HEK293 (cell line): ENCODE results near the gene CCDC175.

Source experiments
- CTCF ChIA-PET: fragments of 350-600 bp; formaldehyde crosslinking; extraction: SDS; loops from one replicate; lab custom pipeline; 2021; ENCODE audit warnings: antibody characterized with exemption; lab: Yijun Ruan, JAX
- POLR2A ChIA-PET: fragments of 300-600 bp; formaldehyde crosslinking; extraction: SDS; loops from one replicate; lab custom pipeline; 2020; ENCODE audit warnings: antibody characterized with exemption, inconsistent platforms; lab: Yijun Ruan, JAX
- H3K27ac ChIP-seq: fragments of 200-500 bp; sonication (Bioruptor generic); 2 replicates; pipeline ENCODE4 v1.5.1; 2014; ENCODE audit warnings: low read depth, low read length, control low read depth, inconsistent platforms; ENCODE audit errors: extremely low read depth
- H3K36me3 ChIP-seq, 2 experiments: fragments of 200-500 bp in 1 of 2; sonication (Bioruptor generic) in 1 of 2; 1 replicate in 1 of 2; 2 replicates in 1 of 2; pipeline ENCODE4 v1.5.1; 2014 to 2017; ENCODE audit warnings: inconsistent platforms in 2 of 2, low read length in 2 of 2; ENCODE audit not compliant: control insufficient read depth in 2 of 2, insufficient read depth in 1 of 2
- H3K4me1 ChIP-seq: fragments of 200-500 bp; sonication (Bioruptor generic); 2 replicates; pipeline ENCODE4 v1.5.1; 2014; ENCODE audit warnings: mild to moderate bottlenecking, low read length, inconsistent platforms; ENCODE audit not compliant: control insufficient read depth, insufficient read depth
- H3K4me3 ChIP-seq: 2 replicates; pipeline ENCODE4 v1.5.1; 2011; ENCODE audit warnings: low read depth, mild to moderate bottlenecking, control low read depth, low read length, moderate library complexity
- H3K9me3 ChIP-seq: fragments of 200-500 bp; sonication (Bioruptor generic); 2 replicates; pipeline ENCODE4 v1.5.1; 2014; ENCODE audit warnings: low read depth, low read length, inconsistent platforms; ENCODE audit not compliant: control insufficient read depth, insufficient read depth
- KLF16 ChIP-seq: fragments of 450-650 bp; formaldehyde crosslinking; IDR thresholded peaks from 2 replicates; pipeline ENCODE4 v1.5.1; 2017; ENCODE audit warnings: missing biosample characterization, missing genetic modification characterization
- KLF7 ChIP-seq: fragments of 450-650 bp; formaldehyde crosslinking; IDR thresholded peaks from 2 replicates; pipeline ENCODE4 v1.5.1; 2016; ENCODE audit warnings: missing biosample characterization, missing genetic modification characterization, borderline replicate concordance
- SCRT1 ChIP-seq: fragments of 450-650 bp; formaldehyde crosslinking; IDR thresholded peaks from 2 replicates; pipeline ENCODE4 v1.5.1; 2016; ENCODE audit warnings: missing biosample characterization, missing genetic modification characterization, borderline replicate concordance
- SCRT2 ChIP-seq: fragments of 450-650 bp; formaldehyde crosslinking; IDR thresholded peaks from 2 replicates; pipeline ENCODE4 v1.5.1; 2016; ENCODE audit warnings: missing biosample characterization, missing genetic modification characterization
- ZBTB8A ChIP-seq: fragments of 450-650 bp; formaldehyde crosslinking; IDR thresholded peaks from 2 replicates; pipeline ENCODE4 v1.5.1; 2016; ENCODE audit warnings: missing biosample characterization, missing genetic modification characterization
- ZNF19 ChIP-seq: fragments of 450-650 bp; formaldehyde crosslinking; IDR thresholded peaks from 2 replicates; pipeline ENCODE4; 2016; ENCODE audit warnings: missing biosample characterization, missing genetic modification characterization, low read depth
- ZNF2 ChIP-seq: fragments of 450-650 bp; formaldehyde crosslinking; IDR thresholded peaks from 2 replicates; pipeline ENCODE4 v1.5.1; 2016; ENCODE audit warnings: missing biosample characterization, missing genetic modification characterization
- ZNF426 ChIP-seq: fragments of 450-650 bp; formaldehyde crosslinking; IDR thresholded peaks from 2 replicates; pipeline ENCODE4 v1.5.1; 2017; ENCODE audit warnings: missing biosample characterization, missing genetic modification characterization, mild to moderate bottlenecking, inconsistent platforms, moderate library complexity
- ZNF529 ChIP-seq: fragments of 450-650 bp; formaldehyde crosslinking; IDR thresholded peaks from 2 replicates; pipeline ENCODE4 v1.5.1; 2017; ENCODE audit warnings: missing genetic modification characterization, missing biosample characterization; ENCODE audit not compliant: insufficient replicate concordance
- ZNF626 ChIP-seq: fragments of 450-650 bp; sonication (Bioruptor Pico); formaldehyde crosslinking; IDR thresholded peaks from 2 replicates; pipeline ENCODE4 v1.5.1; 2018; ENCODE audit warnings: missing biosample characterization, missing genetic modification characterization, inconsistent platforms
- ZNF707 ChIP-seq: fragments of 450-650 bp; formaldehyde crosslinking; IDR thresholded peaks from 2 replicates; pipeline ENCODE4 v1.5.1; 2016; ENCODE audit warnings: missing biosample characterization, missing genetic modification characterization
- ZNF777 ChIP-seq: fragments of 450-650 bp; formaldehyde crosslinking; IDR thresholded peaks from 2 replicates; pipeline ENCODE4 v1.5.1; 2017; ENCODE audit warnings: missing biosample characterization, missing genetic modification characterization, borderline replicate concordance
- TF ChIP-seq, protein P1 (sequence below): fragments of 450-650 bp; formaldehyde crosslinking; IDR thresholded peaks from 2 replicates; pipeline ENCODE4 v1.5.0; 2017; ENCODE audit warnings: missing biosample characterization, missing genetic modification characterization, borderline replicate concordance
- TF ChIP-seq, protein P2 (sequence below): fragments of 450-650 bp; formaldehyde crosslinking; IDR thresholded peaks from 2 replicates; pipeline ENCODE4 v1.5.1; 2016; ENCODE audit warnings: missing biosample characterization, missing genetic modification characterization
- TF ChIP-seq, protein P3 (sequence below): fragments of 450-650 bp; formaldehyde crosslinking; IDR thresholded peaks from 2 replicates; pipeline ENCODE4 v1.5.1; 2016; ENCODE audit warnings: missing biosample characterization, missing genetic modification characterization
- TF ChIP-seq, protein P4 (sequence below): fragments of 450-650 bp; formaldehyde crosslinking; conservative IDR thresholded peaks from 2 replicates; pipeline ENCODE4 v1.5.1; 2016; ENCODE audit warnings: low read depth, missing biosample characterization, missing genetic modification characterization
- TF ChIP-seq, protein P5 (sequence below): fragments of 450-650 bp; formaldehyde crosslinking; IDR thresholded peaks from 2 replicates; pipeline ENCODE4 v1.5.1; 2016; ENCODE audit warnings: missing biosample characterization, missing genetic modification characterization
- TF ChIP-seq, protein P6 (sequence below): fragments of 450-650 bp; formaldehyde crosslinking; IDR thresholded peaks from 2 replicates; pipeline ENCODE4 v1.5.1; 2016; ENCODE audit warnings: missing biosample characterization, missing genetic modification characterization

CCDC175 gene

DNA sequence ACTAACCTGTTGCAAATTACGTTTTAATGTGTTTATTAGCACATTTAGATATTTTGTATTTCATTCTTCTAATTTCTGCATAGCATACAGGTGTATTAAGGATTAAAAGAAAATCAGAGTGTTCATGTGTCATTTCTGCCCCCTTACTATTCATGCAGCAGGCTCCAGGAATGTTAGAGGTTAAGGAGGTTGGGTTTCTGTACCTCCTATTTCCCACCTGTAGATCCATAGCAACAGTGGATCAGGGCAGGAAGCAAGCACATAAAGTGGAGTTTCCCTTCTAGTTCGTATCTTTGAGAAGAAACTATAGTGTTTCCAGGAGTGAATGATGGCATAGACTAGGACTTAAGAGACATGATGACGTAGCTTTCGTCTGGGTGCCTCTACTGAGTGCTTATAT, 73.4 kb downstream of the CCDC175 start:
- Histone ChIP-seq H3K36me3 (peaks cover 13 to 31% of the 10 kb centered on the region in 2 experiments), H3K4me1 (no peaks in the 10 kb centered on the region), H3K9me3 (no peaks in the 10 kb centered on the region), H3K4me3 (no peak overlapping the region), H3K27ac (no peak overlapping the region)
- POLR2A ChIA-PET, result no interaction called here
- CTCF ChIA-PET, result interaction anchor here (1.2 to 2.0 kb wide), 4 partner anchors 9 to 130 kb away, joined by 3 to 7 read pairs (median 4); partner anchors contain the start of genes CCDC175, JKAMP and L3HYPDH
- TF ChIP-seq ZNF19 (tag by site-specific recombination) (no peak), ZNF529 (tag by site-specific recombination) (no peak), KLF7 (tag by site-specific recombination) (no peak), ZNF626 (tag by site-specific recombination) (no peak), ZBTB8A (tag by site-specific recombination) (no peak), ZNF426 (tag by site-specific recombination) (no peak), SCRT2 (peak; percentile 86), ZNF707 (no peak), ZNF777 (tag by site-specific recombination) (no peak), ZNF2 (no peak), KLF16 (tag by site-specific recombination) (no peak), SCRT1 (tag by site-specific recombination) (peak; percentile 64)
- TF ChIP-seq, protein P1, sequence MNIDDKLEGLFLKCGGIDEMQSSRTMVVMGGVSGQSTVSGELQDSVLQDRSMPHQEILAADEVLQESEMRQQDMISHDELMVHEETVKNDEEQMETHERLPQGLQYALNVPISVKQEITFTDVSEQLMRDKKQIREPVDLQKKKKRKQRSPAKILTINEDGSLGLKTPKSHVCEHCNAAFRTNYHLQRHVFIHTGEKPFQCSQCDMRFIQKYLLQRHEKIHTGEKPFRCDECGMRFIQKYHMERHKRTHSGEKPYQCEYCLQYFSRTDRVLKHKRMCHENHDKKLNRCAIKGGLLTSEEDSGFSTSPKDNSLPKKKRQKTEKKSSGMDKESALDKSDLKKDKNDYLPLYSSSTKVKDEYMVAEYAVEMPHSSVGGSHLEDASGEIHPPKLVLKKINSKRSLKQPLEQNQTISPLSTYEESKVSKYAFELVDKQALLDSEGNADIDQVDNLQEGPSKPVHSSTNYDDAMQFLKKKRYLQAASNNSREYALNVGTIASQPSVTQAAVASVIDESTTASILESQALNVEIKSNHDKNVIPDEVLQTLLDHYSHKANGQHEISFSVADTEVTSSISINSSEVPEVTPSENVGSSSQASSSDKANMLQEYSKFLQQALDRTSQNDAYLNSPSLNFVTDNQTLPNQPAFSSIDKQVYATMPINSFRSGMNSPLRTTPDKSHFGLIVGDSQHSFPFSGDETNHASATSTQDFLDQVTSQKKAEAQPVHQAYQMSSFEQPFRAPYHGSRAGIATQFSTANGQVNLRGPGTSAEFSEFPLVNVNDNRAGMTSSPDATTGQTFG, result no peak
- TF ChIP-seq, protein P2, sequence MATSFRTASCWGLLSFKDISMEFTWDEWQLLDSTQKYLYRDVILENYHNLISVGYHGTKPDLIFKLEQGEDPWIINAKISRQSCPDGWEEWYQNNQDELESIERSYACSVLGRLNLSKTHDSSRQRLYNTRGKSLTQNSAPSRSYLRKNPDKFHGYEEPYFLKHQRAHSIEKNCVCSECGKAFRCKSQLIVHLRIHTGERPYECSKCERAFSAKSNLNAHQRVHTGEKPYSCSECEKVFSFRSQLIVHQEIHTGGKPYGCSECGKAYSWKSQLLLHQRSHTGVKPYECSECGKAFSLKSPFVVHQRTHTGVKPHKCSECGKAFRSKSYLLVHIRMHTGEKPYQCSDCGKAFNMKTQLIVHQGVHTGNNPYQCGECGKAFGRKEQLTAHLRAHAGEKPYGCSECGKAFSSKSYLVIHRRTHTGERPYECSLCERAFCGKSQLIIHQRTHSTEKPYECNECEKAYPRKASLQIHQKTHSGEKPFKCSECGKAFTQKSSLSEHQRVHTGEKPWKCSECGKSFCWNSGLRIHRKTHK (tag by site-specific recombination), result no peak
- TF ChIP-seq, protein P3, sequence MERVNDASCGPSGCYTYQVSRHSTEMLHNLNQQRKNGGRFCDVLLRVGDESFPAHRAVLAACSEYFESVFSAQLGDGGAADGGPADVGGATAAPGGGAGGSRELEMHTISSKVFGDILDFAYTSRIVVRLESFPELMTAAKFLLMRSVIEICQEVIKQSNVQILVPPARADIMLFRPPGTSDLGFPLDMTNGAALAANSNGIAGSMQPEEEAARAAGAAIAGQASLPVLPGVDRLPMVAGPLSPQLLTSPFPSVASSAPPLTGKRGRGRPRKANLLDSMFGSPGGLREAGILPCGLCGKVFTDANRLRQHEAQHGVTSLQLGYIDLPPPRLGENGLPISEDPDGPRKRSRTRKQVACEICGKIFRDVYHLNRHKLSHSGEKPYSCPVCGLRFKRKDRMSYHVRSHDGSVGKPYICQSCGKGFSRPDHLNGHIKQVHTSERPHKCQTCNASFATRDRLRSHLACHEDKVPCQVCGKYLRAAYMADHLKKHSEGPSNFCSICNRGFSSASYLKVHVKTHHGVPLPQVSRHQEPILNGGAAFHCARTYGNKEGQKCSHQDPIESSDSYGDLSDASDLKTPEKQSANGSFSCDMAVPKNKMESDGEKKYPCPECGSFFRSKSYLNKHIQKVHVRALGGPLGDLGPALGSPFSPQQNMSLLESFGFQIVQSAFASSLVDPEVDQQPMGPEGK (tag by site-specific recombination), result no peak
- TF ChIP-seq, protein P4, sequence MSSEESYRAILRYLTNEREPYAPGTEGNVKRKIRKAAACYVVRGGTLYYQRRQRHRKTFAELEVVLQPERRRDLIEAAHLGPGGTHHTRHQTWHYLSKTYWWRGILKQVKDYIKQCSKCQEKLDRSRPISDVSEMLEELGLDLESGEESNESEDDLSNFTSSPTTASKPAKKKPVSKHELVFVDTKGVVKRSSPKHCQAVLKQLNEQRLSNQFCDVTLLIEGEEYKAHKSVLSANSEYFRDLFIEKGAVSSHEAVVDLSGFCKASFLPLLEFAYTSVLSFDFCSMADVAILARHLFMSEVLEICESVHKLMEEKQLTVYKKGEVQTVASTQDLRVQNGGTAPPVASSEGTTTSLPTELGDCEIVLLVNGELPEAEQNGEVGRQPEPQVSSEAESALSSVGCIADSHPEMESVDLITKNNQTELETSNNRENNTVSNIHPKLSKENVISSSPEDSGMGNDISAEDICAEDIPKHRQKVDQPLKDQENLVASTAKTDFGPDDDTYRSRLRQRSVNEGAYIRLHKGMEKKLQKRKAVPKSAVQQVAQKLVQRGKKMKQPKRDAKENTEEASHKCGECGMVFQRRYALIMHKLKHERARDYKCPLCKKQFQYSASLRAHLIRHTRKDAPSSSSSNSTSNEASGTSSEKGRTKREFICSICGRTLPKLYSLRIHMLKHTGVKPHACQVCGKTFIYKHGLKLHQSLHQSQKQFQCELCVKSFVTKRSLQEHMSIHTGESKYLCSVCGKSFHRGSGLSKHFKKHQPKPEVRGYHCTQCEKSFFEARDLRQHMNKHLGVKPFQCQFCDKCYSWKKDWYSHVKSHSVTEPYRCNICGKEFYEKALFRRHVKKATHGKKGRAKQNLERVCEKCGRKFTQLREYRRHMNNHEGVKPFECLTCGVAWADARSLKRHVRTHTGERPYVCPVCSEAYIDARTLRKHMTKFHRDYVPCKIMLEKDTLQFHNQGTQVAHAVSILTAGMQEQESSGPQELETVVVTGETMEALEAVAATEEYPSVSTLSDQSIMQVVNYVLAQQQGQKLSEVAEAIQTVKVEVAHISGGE (tag by site-specific recombination), result no peak
- TF ChIP-seq, protein P5, sequence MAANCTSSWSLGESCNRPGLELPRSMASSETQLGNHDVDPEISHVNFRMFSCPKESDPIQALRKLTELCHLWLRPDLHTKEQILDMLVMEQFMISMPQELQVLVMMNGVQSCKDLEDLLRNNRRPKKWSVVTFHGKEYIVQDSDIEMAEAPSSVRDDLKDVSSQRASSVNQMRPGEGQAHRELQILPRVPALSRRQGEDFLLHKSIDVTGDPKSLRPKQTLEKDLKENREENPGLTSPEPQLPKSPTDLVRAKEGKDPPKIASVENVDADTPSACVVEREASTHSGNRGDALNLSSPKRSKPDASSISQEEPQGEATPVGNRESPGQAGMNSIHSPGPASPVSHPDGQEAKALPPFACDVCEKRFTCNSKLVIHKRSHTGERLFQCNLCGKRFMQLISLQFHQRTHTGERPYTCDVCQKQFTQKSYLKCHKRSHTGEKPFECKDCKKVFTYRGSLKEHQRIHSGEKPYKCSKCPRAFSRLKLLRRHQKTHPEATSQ (tag by site-specific recombination), result no peak
- TF ChIP-seq, protein P6, sequence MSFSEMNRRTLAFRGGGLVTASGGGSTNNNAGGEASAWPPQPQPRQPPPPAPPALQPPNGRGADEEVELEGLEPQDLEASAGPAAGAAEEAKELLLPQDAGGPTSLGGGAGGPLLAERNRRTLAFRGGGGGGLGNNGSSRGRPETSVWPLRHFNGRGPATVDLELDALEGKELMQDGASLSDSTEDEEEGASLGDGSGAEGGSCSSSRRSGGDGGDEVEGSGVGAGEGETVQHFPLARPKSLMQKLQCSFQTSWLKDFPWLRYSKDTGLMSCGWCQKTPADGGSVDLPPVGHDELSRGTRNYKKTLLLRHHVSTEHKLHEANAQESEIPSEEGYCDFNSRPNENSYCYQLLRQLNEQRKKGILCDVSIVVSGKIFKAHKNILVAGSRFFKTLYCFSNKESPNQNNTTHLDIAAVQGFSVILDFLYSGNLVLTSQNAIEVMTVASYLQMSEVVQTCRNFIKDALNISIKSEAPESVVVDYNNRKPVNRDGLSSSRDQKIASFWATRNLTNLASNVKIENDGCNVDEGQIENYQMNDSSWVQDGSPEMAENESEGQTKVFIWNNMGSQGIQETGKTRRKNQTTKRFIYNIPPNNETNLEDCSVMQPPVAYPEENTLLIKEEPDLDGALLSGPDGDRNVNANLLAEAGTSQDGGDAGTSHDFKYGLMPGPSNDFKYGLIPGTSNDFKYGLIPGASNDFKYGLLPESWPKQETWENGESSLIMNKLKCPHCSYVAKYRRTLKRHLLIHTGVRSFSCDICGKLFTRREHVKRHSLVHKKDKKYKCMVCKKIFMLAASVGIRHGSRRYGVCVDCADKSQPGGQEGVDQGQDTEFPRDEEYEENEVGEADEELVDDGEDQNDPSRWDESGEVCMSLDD, result no peak
